ENCODE measurements around the gene MUC21.
"Not testable (repeated sequence)": the region's sequence is repeated elsewhere in the genome, so short reads cannot be mapped to it uniquely, and the experiment has no call there.

The MUC21 gene

GRCh38 chr6:30983439-30983838, at the start of gene MUC21:
Gene MUC21, plus strand, starts transcription at chr6:30983718. Its CDS starts 241 bp downstream, at chr6:30983959.
- DNase-seq = no peak

DNA sequence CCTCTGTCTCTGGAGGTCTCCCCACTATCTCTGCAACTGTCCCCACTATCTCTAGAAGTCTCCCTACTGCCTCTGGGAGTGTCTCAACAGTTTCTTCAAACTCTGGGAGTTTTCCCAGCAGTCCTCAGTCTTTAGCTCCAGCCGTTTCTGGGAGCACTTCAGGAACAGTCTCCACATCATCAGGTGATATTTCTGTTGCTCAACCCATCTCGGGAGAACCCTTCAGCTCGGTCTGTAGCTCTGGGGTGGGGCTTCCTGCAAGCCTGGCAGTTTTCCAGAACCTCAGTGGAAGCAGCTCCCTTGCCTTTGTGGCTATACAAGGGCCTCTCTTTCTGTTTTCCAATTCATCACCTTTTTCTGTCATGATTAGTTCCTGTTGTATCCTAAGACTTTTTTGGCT, 48.5 kb upstream of the MUC21 start:
- no peak for DNase-seq

- DNase-seq = no peak
These were observed 46.3 kb upstream of the MUC21 start for GRCh38 chr6:30937265-30937664.

- no peak for DNase-seq
These were observed 44.8 kb upstream of the MUC21 start for GRCh38 chr6:30938730-30939129.

- DNase-seq = no peak
These were observed 44.0 kb upstream of the MUC21 start for GRCh38 chr6:30939473-30939872.

GRCh38 chr6:30940361-30940986, 43.0 kb upstream of the MUC21 start, which contains the start of gene MUCL3:
Gene MUCL3, plus strand, starts transcription at chr6:30940973. Its CDS starts 27 bp downstream, at chr6:30941000.
- no peak for DNase-seq

DNA sequence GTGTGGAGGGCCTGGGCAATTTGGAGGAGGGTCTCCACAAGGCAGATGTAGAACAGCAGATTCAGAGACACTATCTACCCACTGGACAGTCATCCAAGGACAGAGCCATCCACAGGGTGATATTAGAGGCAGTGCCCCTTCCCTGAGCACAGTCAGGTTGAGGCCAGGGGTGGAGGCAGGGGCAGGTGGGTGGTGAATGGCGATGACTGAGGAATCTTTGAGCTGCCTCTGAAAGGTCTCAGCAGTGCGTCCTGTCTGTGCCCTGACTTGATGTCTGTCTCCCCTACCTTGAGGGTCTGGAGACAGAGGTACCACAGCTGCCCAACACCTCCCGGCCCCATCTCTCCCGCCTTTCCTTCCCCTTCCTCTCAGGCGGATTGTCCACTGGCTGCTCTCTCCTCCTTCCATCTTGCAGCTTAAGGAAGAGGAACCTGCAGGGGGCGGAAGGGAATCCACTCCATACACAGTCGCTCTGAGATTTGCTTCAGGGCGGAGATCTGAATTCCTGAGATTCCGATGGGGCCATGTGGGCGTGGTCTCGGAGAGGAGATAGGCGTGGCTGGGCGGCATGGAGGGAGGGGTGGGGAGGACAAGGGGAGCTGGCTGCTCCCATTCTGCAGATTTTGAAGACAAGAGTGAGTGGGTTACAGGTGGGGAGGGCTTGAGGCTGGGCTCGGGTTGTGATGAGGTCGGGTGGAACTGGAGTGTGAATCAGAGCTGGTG, 41.0 kb upstream of the MUC21 start:
- DNase-seq = no peak

DNA sequence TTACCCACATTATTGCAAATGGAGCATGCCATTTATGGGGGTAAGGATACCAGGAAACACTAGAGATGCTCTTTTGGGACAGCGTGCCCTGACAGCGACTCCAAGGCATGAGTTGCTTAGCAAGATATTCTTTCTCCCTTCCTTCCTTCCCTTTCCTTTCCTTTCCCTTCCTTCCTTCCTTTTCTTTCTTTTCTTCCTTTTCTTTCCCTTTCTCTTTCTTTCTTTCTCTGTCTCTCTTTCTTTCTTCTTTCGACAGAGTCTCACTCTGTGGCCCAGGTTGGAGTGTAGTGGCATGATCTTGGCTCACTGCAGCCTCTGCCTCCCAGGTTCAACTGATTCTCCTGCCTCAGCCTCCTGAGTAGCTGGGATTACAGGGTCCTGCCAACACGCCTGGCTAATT, 39.5 kb upstream of the MUC21 start:
- no peak for DNase-seq

DNA sequence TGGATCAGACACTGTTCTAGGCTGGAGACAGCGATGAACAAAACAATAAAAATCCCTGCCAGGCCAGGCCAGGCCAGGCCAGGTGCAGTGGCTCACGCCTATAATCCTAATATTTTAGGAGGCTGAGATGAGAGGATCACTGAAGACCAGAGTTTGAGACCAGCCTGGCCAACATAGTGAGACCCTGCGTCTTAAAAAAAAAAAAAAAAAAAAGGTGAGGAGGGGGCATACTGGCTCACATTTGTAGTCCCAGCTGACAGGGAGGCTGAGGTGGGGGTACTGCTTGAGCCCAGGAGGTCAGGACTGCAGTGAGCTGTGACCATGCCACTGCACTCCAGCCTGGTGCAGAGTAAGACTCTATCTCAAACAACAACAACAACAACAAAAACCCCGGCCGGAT, 38.2 kb upstream of the MUC21 start:
- DNase-seq = no peak

DNA sequence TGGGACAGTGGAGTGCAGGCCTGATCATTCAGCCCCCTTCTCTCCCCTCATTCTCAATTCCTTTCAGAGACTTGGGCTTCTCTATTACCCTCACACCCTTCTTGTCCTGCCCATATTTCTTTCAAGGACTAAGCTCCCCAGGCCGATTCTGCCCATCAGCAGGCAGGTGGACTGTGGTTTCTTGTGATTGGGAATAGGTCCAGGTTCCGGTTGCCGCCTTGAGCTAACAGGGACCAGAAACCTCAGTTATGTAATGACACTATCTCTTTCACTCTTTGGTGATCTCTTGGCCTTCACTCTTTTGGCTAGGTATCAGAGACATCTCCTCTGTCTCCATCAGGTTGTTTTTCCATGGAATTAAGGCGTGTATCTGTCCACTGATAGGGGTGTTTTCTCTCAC, 36.3 kb upstream of the MUC21 start:
- no peak for DNase-seq

GRCh38 chr6:30948811-30949210, 34.7 kb upstream of the MUC21 start:
- DNase-seq = no peak

DNA sequence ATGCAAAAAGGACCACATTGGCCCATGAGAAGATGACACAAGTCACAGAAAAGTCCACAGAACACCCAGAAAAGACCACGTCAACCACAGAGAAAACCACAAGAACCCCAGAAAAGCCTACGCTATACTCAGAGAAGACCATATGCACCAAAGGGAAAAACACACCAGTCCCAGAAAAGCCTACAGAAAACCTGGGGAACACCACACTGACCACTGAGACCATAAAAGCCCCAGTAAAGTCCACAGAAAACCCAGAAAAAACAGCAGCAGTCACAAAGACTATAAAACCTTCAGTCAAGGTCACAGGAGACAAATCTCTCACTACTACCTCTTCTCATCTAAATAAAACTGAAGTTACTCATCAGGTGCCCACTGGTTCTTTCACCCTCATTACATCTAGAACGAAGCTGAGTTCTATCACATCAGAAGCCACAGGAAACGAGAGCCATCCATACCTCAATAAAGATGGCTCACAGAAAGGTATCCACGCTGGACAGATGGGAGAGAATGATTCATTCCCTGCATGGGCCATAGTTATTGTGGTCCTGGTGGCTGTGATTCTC, 31.5 kb upstream of the MUC21 start:
- DNase-seq = no peak

DNA sequence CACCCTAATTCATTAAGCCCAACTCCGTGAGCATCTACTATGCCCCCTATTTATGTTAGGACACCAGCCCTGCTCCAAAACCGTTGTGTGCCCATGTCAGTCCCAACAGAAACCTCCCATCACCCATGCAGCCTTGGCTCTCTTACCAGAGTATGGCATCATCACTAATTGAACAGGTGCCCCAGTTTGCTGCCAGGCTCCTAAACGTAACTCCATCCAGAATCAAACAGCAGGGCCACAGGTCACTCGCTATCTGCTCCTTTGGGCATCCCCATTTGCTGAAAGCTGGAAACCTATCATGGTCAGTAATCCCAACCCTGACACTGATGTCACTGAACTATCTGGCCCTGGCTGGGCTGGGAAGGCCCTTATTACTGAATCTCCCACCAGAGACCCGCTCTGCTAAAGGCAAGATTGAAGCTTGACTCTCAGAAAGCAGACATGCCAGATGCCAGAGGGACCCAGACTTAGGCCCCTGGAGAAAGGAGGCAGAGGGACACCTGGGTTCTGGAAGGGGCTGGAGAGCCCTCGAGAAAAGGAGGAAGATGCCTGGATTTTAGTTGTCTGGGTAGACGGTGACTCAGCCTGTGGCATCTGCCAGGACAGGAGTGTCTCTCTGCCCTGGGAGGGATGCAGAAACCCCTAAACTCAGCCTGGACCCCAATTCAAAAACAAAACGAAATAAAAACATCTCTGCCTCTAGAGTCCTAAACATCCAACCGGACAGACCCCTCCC, 28.7 kb upstream of the MUC21 start:
- no peak for DNase-seq

- DNase-seq = peak; percentile 54
These were observed 28.0 kb upstream of the MUC21 start for GRCh38 chr6:30955367-30956042.

GRCh38 chr6:30957716-30958115, 25.8 kb upstream of the MUC21 start:
- no peak for DNase-seq

GRCh38 chr6:30960907-30961673, 22.4 kb upstream of the MUC21 start:
- no peak for DNase-seq

DNA sequence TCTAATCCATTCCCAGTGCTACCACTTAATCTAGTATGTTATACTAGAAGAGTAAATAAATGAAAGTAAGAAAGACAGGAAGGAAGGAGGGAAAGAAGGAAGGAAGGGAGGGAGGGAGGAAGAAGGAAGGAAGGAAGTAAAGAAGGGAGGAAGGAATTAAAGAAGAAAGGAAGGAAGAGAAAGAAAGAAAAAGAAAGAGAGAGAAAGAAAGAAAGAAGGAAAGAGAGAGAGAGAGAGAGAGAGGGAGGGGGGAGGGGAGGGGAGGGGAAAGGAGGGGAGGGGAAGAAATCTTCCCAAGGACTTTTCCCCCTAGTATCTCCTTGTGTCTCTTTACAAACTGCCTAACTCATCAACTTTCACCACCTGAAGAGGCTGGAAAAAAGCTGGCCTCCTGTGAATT, 20.8 kb upstream of the MUC21 start:
- DNase-seq = no peak

- DNase-seq = no peak
These were observed 19.9 kb upstream of the MUC21 start for GRCh38 chr6:30963641-30964040.

- no peak for DNase-seq
These were observed 19.4 kb upstream of the MUC21 start for GRCh38 chr6:30964075-30964474.

DNA sequence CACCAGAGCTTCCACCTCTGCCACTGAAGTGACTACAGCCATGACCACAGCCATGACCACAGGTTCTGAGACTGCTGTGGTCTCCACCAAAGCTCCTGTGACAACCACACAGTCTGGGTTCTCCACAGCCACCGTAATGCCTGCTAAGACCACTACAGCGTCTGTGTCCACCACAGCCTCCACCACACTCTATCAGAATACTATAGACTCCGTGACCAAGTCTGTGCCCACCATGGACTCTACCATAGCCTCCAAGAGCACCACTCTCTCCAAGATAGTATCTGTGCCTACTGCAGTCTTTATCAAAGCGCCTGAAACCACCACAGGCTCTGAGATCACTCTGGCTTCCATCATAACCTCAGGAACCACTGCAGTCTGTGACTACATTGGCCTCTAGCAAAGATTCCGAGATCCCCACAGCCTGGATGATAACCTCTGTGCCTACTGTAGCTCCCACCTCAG, 18.3 kb upstream of the MUC21 start:
- no peak for DNase-seq

GRCh38 chr6:30966154-30966553, 17.4 kb upstream of the MUC21 start:
- no peak for DNase-seq

DNA sequence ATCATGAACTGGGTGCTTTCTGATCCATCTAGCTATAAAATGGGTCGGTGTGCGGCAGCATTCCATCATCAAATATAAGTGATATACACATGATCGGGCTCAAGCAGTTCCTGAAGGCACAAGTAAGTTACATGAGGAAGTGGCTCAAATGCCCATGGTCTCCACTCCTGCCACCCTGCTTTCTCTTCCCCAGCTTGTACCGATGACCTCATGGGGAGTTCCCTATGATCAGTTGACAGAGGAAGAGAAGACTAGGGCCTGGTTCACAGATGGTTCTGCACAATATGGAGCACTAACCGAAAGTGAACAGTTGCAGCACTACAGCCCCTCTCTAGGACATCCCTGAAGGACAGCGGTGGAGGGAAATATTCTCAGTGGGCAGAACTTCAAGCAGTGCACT, 14.3 kb upstream of the MUC21 start:
- not testable (repeated sequence) for DNase-seq

Data from activated effector memory CD4-positive, alpha-beta T cell treated with Interleukin-2 at 50 U/mL for 16 hours (primary cell).